SK-N-SH (cell line): ENCODE data around the gene KANSL3. TPM values are rescaled to one million over a fixed set of nuclear protein-coding genes. Genes with fewer than 3 reads are reported as not detected.

Experiments
- CTCF ChIA-PET: fragments of 300-600, 350-600 bp; formaldehyde crosslinking; extraction: SDS; loops from one replicate; lab custom pipeline; 2021; lab: Yijun Ruan, JAX
- POLR2A ChIA-PET: fragments of 350-600 bp; sonication (Branson Sonifier 250); formaldehyde crosslinking; extraction: SDS; loops from one replicate; lab custom pipeline; 2020; ENCODE audit warnings: antibody characterized with exemption, inconsistent platforms; lab: Yijun Ruan, JAX
- DNase-seq: peaks from one replicate; pipeline ENCODE4 v3.0.0; 2012
- H2AFZ ChIP-seq: fragments of 200-600 bp; sonication (generic); 2 replicates; pipeline ENCODE4 v1.8.1; 2016; ENCODE audit warnings: antibody characterized with exemption, mild to moderate bottlenecking, low read depth
- H3F3A ChIP-seq: fragments of 200-600 bp; sonication (generic); replicated peaks from 2 replicates; pipeline ENCODE3; 2016; ENCODE audit warnings: antibody characterized with exemption, mild to moderate bottlenecking; ENCODE audit not compliant: insufficient read depth
- H3K27ac ChIP-seq, 2 experiments: fragments of 200-500 bp in 1 of 2; fragments of 200-600 bp in 1 of 2; sonication (Bioruptor generic) in 1 of 2; sonication (generic), shearing (Covaris generic) in 1 of 2; 2 replicates each; pipeline versions ENCODE4 v1.5.1 to v1.6.1; 2014 to 2016; ENCODE audit warnings: low read depth in 2 of 2, inconsistent platforms in 1 of 2, low read length in 1 of 2, mild to moderate bottlenecking in 1 of 2, mixed read lengths in 1 of 2
- H3K27me3 ChIP-seq: fragments of 200-600 bp; sonication (generic), shearing (Covaris generic); 2 replicates; pipeline ENCODE4 v1.6.1; 2016; ENCODE audit warnings: mixed run types; ENCODE audit not compliant: insufficient read depth
- H3K36me3 ChIP-seq, 2 experiments: fragments of 200-500 bp in 1 of 2; fragments of 200-600 bp in 1 of 2; sonication (Bioruptor generic) in 1 of 2; sonication (generic) in 1 of 2; replicated peaks in 1 of 2; 2 replicates each; pipeline versions ENCODE3 to v1.5.1; 2014 to 2016; ENCODE audit warnings: low read length in 1 of 2, mild to moderate bottlenecking in 1 of 2; ENCODE audit not compliant: insufficient read depth in 2 of 2, control insufficient read depth in 1 of 2
- H3K4me1 ChIP-seq, 2 experiments: fragments of 200-500 bp in 1 of 2; fragments of 200-600 bp in 1 of 2; sonication (Bioruptor generic) in 1 of 2; sonication (generic), shearing (Covaris generic) in 1 of 2; 2 replicates each; pipeline versions ENCODE4 v1.5.1 to v1.6.1; 2014 to 2016; ENCODE audit warnings: low read depth in 1 of 2, low read length in 1 of 2, mixed run types in 1 of 2; ENCODE audit not compliant: insufficient read depth in 2 of 2, control insufficient read depth in 1 of 2
- H3K4me2 ChIP-seq: fragments of 200-600 bp; sonication (generic), shearing (Covaris generic); 2 replicates; pipeline ENCODE4 v1.6.1; 2017; ENCODE audit warnings: mixed run types
- H3K4me3 ChIP-seq, 2 experiments: fragments of 200-500 bp in 1 of 2; fragments of 200-600 bp in 1 of 2; sonication (Bioruptor generic) in 1 of 2; sonication (generic), shearing (Covaris generic) in 1 of 2; 2 replicates each; pipeline versions ENCODE4 v1.5.1 to v1.8.1; 2014 to 2016; ENCODE audit warnings: low read depth in 2 of 2, inconsistent platforms in 1 of 2, low read length in 1 of 2, mild to moderate bottlenecking in 1 of 2, mixed read lengths in 1 of 2, moderate library complexity in 1 of 2
- H3K79me2 ChIP-seq: fragments of 200-600 bp; sonication (generic); 2 replicates; pipeline ENCODE4 v1.8.1; 2017; ENCODE audit warnings: mild to moderate bottlenecking; ENCODE audit not compliant: insufficient read depth
- H3K9ac ChIP-seq: fragments of 200-600 bp; sonication (generic); 2 replicates; pipeline ENCODE4 v1.6.1; 2017; ENCODE audit warnings: mixed run types
- H3K9me2 ChIP-seq: fragments of 200-600 bp; sonication (generic); 2 replicates; pipeline ENCODE4 v1.6.1; 2017; ENCODE audit warnings: mixed run types
- H3K9me3 ChIP-seq: fragments of 200-600 bp; sonication (generic); 2 replicates; pipeline ENCODE4 v1.6.1; 2017; ENCODE audit warnings: mixed run types, mild to moderate bottlenecking, moderate library complexity
- H4K20me1 ChIP-seq: fragments of 200-600 bp; sonication (generic); 2 replicates; pipeline ENCODE4 v1.6.1; 2017; ENCODE audit warnings: mild to moderate bottlenecking, mixed run types; ENCODE audit not compliant: insufficient read depth
- CHD2 ChIP-seq: fragments of 150-350 bp; IDR thresholded peaks from 2 replicates; pipeline ENCODE4 v1.6.1; 2018; ENCODE audit warnings: low read length; ENCODE audit not compliant: partially characterized antibody
- EP300 ChIP-seq, 2 experiments: IDR thresholded peaks; 2 replicates each; pipeline versions ENCODE4 v1.4.0 to v1.6.1; 2012; ENCODE audit warnings: borderline replicate concordance in 1 of 2, low read depth in 1 of 2, low read length in 1 of 2
- FOXJ3 ChIP-seq: sonication (generic); formaldehyde crosslinking; IDR thresholded peaks from 2 replicates; pipeline ENCODE4 v1.5.1; 2020; ENCODE audit warnings: mild to moderate bottlenecking, missing genetic modification reagents
- JUND ChIP-seq: IDR thresholded peaks from 2 replicates; pipeline ENCODE4 v1.4.0; 2012
- MAX ChIP-seq: IDR thresholded peaks from 2 replicates; pipeline ENCODE4 v1.4.0; 2012; ENCODE audit warnings: low read depth
- MEF2A ChIP-seq: IDR thresholded peaks from 2 replicates; pipeline ENCODE4 v1.4.0; 2012; ENCODE audit warnings: low read depth, borderline replicate concordance
- MXI1 ChIP-seq: IDR thresholded peaks from 2 replicates; pipeline ENCODE4 v1.6.1; 2012; ENCODE audit warnings: mild to moderate bottlenecking, low read depth, low read length, improper control_type of control experiment
- NRF1 ChIP-seq: IDR thresholded peaks from 2 replicates; pipeline ENCODE4 v1.6.1; 2012; ENCODE audit warnings: low read depth, mild to moderate bottlenecking, low read length
- RXRA ChIP-seq: IDR thresholded peaks from 2 replicates; pipeline ENCODE4 v1.4.0; 2012; ENCODE audit warnings: low read depth, mild to moderate bottlenecking, borderline replicate concordance
- SIN3A ChIP-seq: IDR thresholded peaks from 2 replicates; pipeline ENCODE4 v1.6.1; 2012; ENCODE audit warnings: low read depth, mild to moderate bottlenecking, low read length, moderate library complexity, borderline replicate concordance
- SMC3 ChIP-seq: IDR thresholded peaks from 2 replicates; pipeline ENCODE4 v1.6.1; 2012; ENCODE audit warnings: low read depth, low read length, improper control_type of control experiment
- TAF1 ChIP-seq: IDR thresholded peaks from 2 replicates; pipeline ENCODE4 v1.6.1; 2012; ENCODE audit warnings: low read depth, mild to moderate bottlenecking, low read length, moderate library complexity, borderline replicate concordance
- TEAD4 ChIP-seq: IDR thresholded peaks from 2 replicates; pipeline ENCODE4 v1.4.0; 2012; ENCODE audit warnings: mild to moderate bottlenecking, borderline replicate concordance; ENCODE audit not compliant: insufficient read depth
- USF2 ChIP-seq: fragments of 150-350 bp; IDR thresholded peaks from 2 replicates; pipeline ENCODE4 v1.6.1; 2017; ENCODE audit warnings: antibody characterized with exemption, low read length, low read depth, borderline replicate concordance
- ZBTB33 ChIP-seq: IDR thresholded peaks from 2 replicates; pipeline ENCODE4 v1.4.0; 2012; ENCODE audit warnings: low read depth, borderline replicate concordance
- WGBS: methylation state at CpG from one replicate; pipeline ENCODE4 v1.1.6; 2017; ENCODE audit warnings: low lambda C conversion rate; 5-methylcytosine and 5-hydroxymethylcytosine counted together
- polyA plus RNA-seq, 3 experiments: library from polyadenylated mRNA; depleted of rRNA; stranded (reverse); fragments of >200 nt; gene quantifications; 2 replicates each; pipeline ENCODE4 v1.2.3, GENCODE V29; 2012
- TF ChIP-seq, protein P1 (sequence below): IDR thresholded peaks from 2 replicates; pipeline ENCODE4; 2012

Gene KANSL3
- polyA plus RNA-seq, 1 of the 3 experiments (the other 2 are of a cell fraction), result 10.7 TPM

GRCh38 chr2:96663177-96663576, 25.1 kb upstream of the KANSL3 start:
- H3K79me2 ChIP-seq, result no peaks in the 10 kb centered on the region
- no peaks in the 10 kb centered on the region for H3K9me3 ChIP-seq
- H3K36me3 ChIP-seq, result no peaks in the 10 kb centered on the region
- H3K4me2 ChIP-seq, result no peak overlapping the region
- no peak overlapping the region for H2AFZ ChIP-seq
- ChIA-PET POLR2A (no interaction called here), CTCF (no interaction called here)
- 85% methylated on average over 5 of the region's 5 CpGs for WGBS
- no peaks in the 10 kb centered on the region for H3K27me3 ChIP-seq
- DNase-seq, result no peak
- no peaks in the 10 kb centered on the region for H3K9me2 ChIP-seq
- H3F3A ChIP-seq, result peaks cover 7% of the 10 kb centered on the region
- no peaks in the 10 kb centered on the region for H4K20me1 ChIP-seq
- no peak overlapping the region for H3K9ac ChIP-seq
- peaks cover 0 to 14% of the 10 kb centered on the region in 2 experiments; a peak in 2 of 4 replicates for H3K4me1 ChIP-seq
- no peak overlapping the region for H3K27ac ChIP-seq
- TF ChIP-seq MAX (no peak), MEF2A (no peak), TAF1 (no peak), JUND (no peak), USF2 (no peak), TEAD4 (no peak), CHD2 (no peak), MXI1 (no peak), RXRA (no peak), SMC3 (no peak), EP300 (IDR thresholded peaks at IDR 0.05; ENCODE audit: borderline replicate concordance in 1 of 2, low read depth in 1 of 2, low read length in 1 of 2) (no peak), NRF1 (no peak), FOXJ3 (no peak), ZBTB33 (no peak), SIN3A (no peak)
- TF ChIP-seq, protein P1, sequence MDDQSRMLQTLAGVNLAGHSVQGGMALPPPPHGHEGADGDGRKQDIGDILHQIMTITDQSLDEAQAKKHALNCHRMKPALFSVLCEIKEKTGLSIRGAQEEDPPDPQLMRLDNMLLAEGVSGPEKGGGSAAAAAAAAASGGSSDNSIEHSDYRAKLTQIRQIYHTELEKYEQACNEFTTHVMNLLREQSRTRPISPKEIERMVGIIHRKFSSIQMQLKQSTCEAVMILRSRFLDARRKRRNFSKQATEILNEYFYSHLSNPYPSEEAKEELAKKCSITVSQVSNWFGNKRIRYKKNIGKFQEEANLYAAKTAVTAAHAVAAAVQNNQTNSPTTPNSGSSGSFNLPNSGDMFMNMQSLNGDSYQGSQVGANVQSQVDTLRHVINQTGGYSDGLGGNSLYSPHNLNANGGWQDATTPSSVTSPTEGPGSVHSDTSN, result no peak
- H3K4me3 ChIP-seq, result no peak overlapping the region
